IMR-90 (cell line): ENCODE results near the gene CDC42EP2. TPM values are rescaled to one million over a fixed set of nuclear protein-coding genes. Genes with fewer than 3 reads are reported as not detected.

Source experiments
- ATAC-seq: fragments of 200-7000 bp; cut with Tn5 transposase; 2 replicates; pipeline ENCODE4 v1.9.1; 2020; ENCODE audit warnings: low read depth, mild to moderate bottlenecking, moderate library complexity
- BruUV-seq: library from RNA; stranded (reverse); fragments of 400-500 nt; replicated peaks from 2 replicates; lab custom pipeline; 2021; lab: Mats Ljungman, UMichigan
- CTCF ChIA-PET: fragments of 300-600 bp; formaldehyde crosslinking; extraction: SDS; loops from one replicate; lab custom pipeline; 2021; ENCODE audit warnings: antibody characterized with exemption; lab: Yijun Ruan, JAX
- POLR2A ChIA-PET: fragments of 300-600 bp; sonication (Branson Sonifier 250); formaldehyde crosslinking; loops from one replicate; lab custom pipeline; 2022; ENCODE audit warnings: antibody characterized with exemption; ENCODE audit not compliant: unreplicated experiment; lab: Charles Lee
- DNase-seq: peaks from one replicate; pipeline ENCODE4 v3.0.0; 2013
- H2AFZ ChIP-seq: replicated peaks from 2 replicates; pipeline ENCODE3; 2013; ENCODE audit warnings: low read length, mild to moderate bottlenecking; ENCODE audit not compliant: poor library complexity
- H2AK5ac ChIP-seq: 2 replicates; pipeline ENCODE4 v1.6.1; 2013; ENCODE audit warnings: low read depth, low read length, inconsistent platforms
- H2AK9ac ChIP-seq: replicated peaks from 2 replicates; pipeline ENCODE3; 2013; ENCODE audit warnings: mild to moderate bottlenecking, low read depth, low read length, moderate library complexity; ENCODE audit not compliant: poor library complexity
- H2BK120ac ChIP-seq: 2 replicates; pipeline ENCODE4 v1.6.1; 2013; ENCODE audit warnings: low read depth, low read length, inconsistent platforms
- H2BK15ac ChIP-seq: 3 replicates; pipeline ENCODE4 v1.6.1; 2013; ENCODE audit warnings: low read depth, low read length, inconsistent platforms
- H2BK20ac ChIP-seq: 2 replicates; pipeline ENCODE4 v1.6.1; 2013; ENCODE audit warnings: low read depth, mild to moderate bottlenecking, inconsistent platforms, low read length, moderate library complexity
- H2BK5ac ChIP-seq: 2 replicates; pipeline ENCODE4 v1.6.1; 2013; ENCODE audit warnings: mild to moderate bottlenecking, low read depth, low read length, inconsistent platforms; ENCODE audit not compliant: poor library complexity, severe bottlenecking
- H3K14ac ChIP-seq: replicated peaks from 2 replicates; pipeline ENCODE4 v1.6.1; 2013; ENCODE audit warnings: low read depth, low read length, inconsistent platforms
- H3K18ac ChIP-seq: 2 replicates; pipeline ENCODE4 v1.6.1; 2013; ENCODE audit warnings: low read depth, low read length, control low read depth
- H3K23ac ChIP-seq: 2 replicates; pipeline ENCODE4 v1.6.1; 2013; ENCODE audit warnings: low read depth, low read length, inconsistent platforms
- H3K27ac ChIP-seq: 2 replicates; pipeline ENCODE4 v1.5.1; 2013; ENCODE audit warnings: mild to moderate bottlenecking, control low read depth, low read length; ENCODE audit not compliant: insufficient read depth
- H3K27me3 ChIP-seq: 2 replicates; pipeline ENCODE4 v1.6.1; 2013; ENCODE audit warnings: low read length; ENCODE audit not compliant: control insufficient read depth, insufficient read depth
- H3K36me3 ChIP-seq: 2 replicates; pipeline ENCODE4 v1.6.1; 2013; ENCODE audit warnings: low read length, mixed read lengths; ENCODE audit not compliant: control insufficient read depth, insufficient read depth
- H3K4ac ChIP-seq: 2 replicates; pipeline ENCODE4 v1.6.1; 2013; ENCODE audit warnings: low read depth, low read length, inconsistent platforms
- H3K4me1 ChIP-seq: 2 replicates; pipeline ENCODE4 v1.6.1; 2013; ENCODE audit warnings: low read length, mixed read lengths; ENCODE audit not compliant: control insufficient read depth, insufficient read depth
- H3K4me2 ChIP-seq: 2 replicates; pipeline ENCODE4 v1.6.1; 2013; ENCODE audit warnings: low read depth, mild to moderate bottlenecking, control low read depth, low read length, moderate library complexity
- H3K4me3 ChIP-seq: 2 replicates; pipeline ENCODE4 v1.5.1; 2013; ENCODE audit warnings: low read depth, mild to moderate bottlenecking, control low read depth, low read length, moderate library complexity; ENCODE audit not compliant: insufficient read depth
- H3K56ac ChIP-seq: 2 replicates; pipeline ENCODE4 v1.6.1; 2013; ENCODE audit warnings: low read length, inconsistent platforms; ENCODE audit not compliant: insufficient read depth; ENCODE audit errors: extremely low read depth
- H3K79me1 ChIP-seq, 2 experiments: 2 replicates each; pipeline ENCODE4 v1.6.1; 2013; ENCODE audit warnings: low read length in 2 of 2, inconsistent platforms in 1 of 2, low read depth in 1 of 2
- H3K9ac ChIP-seq: 2 replicates; pipeline ENCODE4 v1.6.1; 2013; ENCODE audit warnings: low read depth, low read length, control low read depth
- H3K9me1 ChIP-seq: 2 replicates; pipeline ENCODE4 v1.6.1; 2013; ENCODE audit warnings: low read length, inconsistent platforms; ENCODE audit not compliant: insufficient read depth
- H3K9me3 ChIP-seq: 2 replicates; pipeline ENCODE4 v1.6.1; 2013; ENCODE audit warnings: low read length; ENCODE audit not compliant: control insufficient read depth, insufficient read depth
- H4K20me1 ChIP-seq: 2 replicates; pipeline ENCODE4 v1.6.1; 2013; ENCODE audit warnings: low read length, inconsistent platforms; ENCODE audit not compliant: insufficient read depth
- H4K5ac ChIP-seq: 2 replicates; pipeline ENCODE4 v1.6.1; 2013; ENCODE audit warnings: mild to moderate bottlenecking, low read depth, low read length, control low read depth
- H4K8ac ChIP-seq, 2 experiments: 2 replicates each; pipeline ENCODE4 v1.6.1; 2013; ENCODE audit warnings: low read depth in 2 of 2, low read length in 2 of 2, control low read depth in 1 of 2, inconsistent platforms in 1 of 2
- H4K91ac ChIP-seq: 2 replicates; pipeline ENCODE4 v1.6.1; 2013; ENCODE audit warnings: low read depth, low read length, inconsistent platforms; ENCODE audit not compliant: insufficient read depth
- BHLHE40 ChIP-seq: fragments of 150-350 bp; IDR thresholded peaks from 2 replicates; pipeline ENCODE4 v1.6.1; 2016; ENCODE audit warnings: mild to moderate bottlenecking, low read depth, low read length
- CEBPB ChIP-seq: IDR thresholded peaks from 2 replicates; pipeline ENCODE4 v1.6.1; 2012; ENCODE audit warnings: low read depth, low read length, improper control_type of control experiment
- CHD1 ChIP-seq: IDR thresholded peaks from 2 replicates; pipeline ENCODE4 v1.6.1; 2012; ENCODE audit warnings: low read depth, low read length, improper control_type of control experiment
- FOS ChIP-seq: fragments of 150-350 bp; IDR thresholded peaks from 2 replicates; pipeline ENCODE4 v1.6.1; 2016; ENCODE audit warnings: low read depth, low read length
- NFE2L2 ChIP-seq: fragments of 150-350 bp; IDR thresholded peaks from 2 replicates; pipeline ENCODE4 v1.6.1; 2016; ENCODE audit warnings: low read depth, mild to moderate bottlenecking, low read length
- POLR2A ChIP-seq: IDR thresholded peaks from 2 replicates; pipeline ENCODE4 v1.6.1; 2012; ENCODE audit warnings: mild to moderate bottlenecking, low read depth, low read length
- SMC3 ChIP-seq: fragments of 150-350 bp; IDR thresholded peaks from 2 replicates; pipeline ENCODE4 v1.6.1; 2016; ENCODE audit warnings: low read depth, mild to moderate bottlenecking, antibody characterized with exemption, low read length, moderate library complexity
- WGBS, 2 experiments: methylation state at CpG; one replicate each; pipeline versions ENCODE4 v1.1.5 to v1.1.7; 2013; ENCODE audit warnings: missing lambda C conversion rate in 2 of 2; ENCODE audit not compliant: insufficient read length in 1 of 2; ENCODE audit errors: extremely low coverage in 2 of 2; 5-methylcytosine and 5-hydroxymethylcytosine counted together
- dilution Hi-C: fragments of 300-500 bp; cut with HindIII; formaldehyde crosslinking; loops from one replicate; pipeline ENCODE4 v1.14.3; 2018; ENCODE audit warnings: low sequenced_read_pairs; ENCODE audit not compliant: unreplicated experiment
- in situ Hi-C: fragments of 300-500 bp; cut with MboI; formaldehyde crosslinking; loops from 3 replicates; pipeline ENCODE4 v1.14.3; 2019; ENCODE audit warnings: low sequenced_read_pairs, inconsistent platforms, mixed read lengths
- intact Hi-C: fragments of 100-400 bp; cut with micrococcal nuclease; formaldehyde crosslinking; loops from 2 replicates; pipeline ENCODE4 v1.10.0; 2022
- polyA plus RNA-seq, 3 experiments: library from polyadenylated mRNA; depleted of rRNA; stranded (reverse); fragments of >200 nt; gene quantifications; 2 replicates each; pipeline ENCODE4 v1.2.3, GENCODE V29; 2012; ENCODE audit warnings: low replicate concordance in 1 of 3
- total RNA-seq: library from RNA; depleted of rRNA; stranded (reverse); fragments of >200 nt; gene quantifications from 2 replicates; pipeline ENCODE4 v1.2.3, GENCODE V29; 2012
- TF ChIP-seq, protein P1 (sequence below): fragments of 150-350 bp; IDR thresholded peaks from 2 replicates; pipeline ENCODE4 v1.6.1; 2016; ENCODE audit warnings: low read depth, mild to moderate bottlenecking, low read length, moderate library complexity, borderline replicate concordance

CDC42EP2 gene
- total and polyA plus RNA-seq, 2 of the 4 experiments (the other 2 are of a cell fraction) = 5.2 to 27.5 TPM

- H3K79me1 ChIP-seq = peaks cover 10 to 33% of the 10 kb centered on the region in 2 experiments
- BruUV-seq = no TSS peak
- no peak overlapping the region for H3K9ac ChIP-seq
- TF ChIP-seq BHLHE40 = no peak
- no peak for TF ChIP-seq NFE2L2
- no peak for TF ChIP-seq CHD1
- TF ChIP-seq POLR2A = no peak
- no peak for TF ChIP-seq FOS
- TF ChIP-seq CEBPB = no peak
- TF ChIP-seq, protein P1, sequence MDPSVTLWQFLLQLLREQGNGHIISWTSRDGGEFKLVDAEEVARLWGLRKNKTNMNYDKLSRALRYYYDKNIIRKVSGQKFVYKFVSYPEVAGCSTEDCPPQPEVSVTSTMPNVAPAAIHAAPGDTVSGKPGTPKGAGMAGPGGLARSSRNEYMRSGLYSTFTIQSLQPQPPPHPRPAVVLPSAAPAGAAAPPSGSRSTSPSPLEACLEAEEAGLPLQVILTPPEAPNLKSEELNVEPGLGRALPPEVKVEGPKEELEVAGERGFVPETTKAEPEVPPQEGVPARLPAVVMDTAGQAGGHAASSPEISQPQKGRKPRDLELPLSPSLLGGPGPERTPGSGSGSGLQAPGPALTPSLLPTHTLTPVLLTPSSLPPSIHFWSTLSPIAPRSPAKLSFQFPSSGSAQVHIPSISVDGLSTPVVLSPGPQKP = no peak
- no peak for TF ChIP-seq SMC3
- H3K14ac ChIP-seq = no peak overlapping the region
- H3K9me3 ChIP-seq = no peaks in the 10 kb centered on the region
- H2AK5ac ChIP-seq = peak overlapping the region; percentile 68
- dilution Hi-C loops (no loop called here), in situ Hi-C loops (no loop called here), intact Hi-C loops (no loop called here)
- peaks cover 21% of the 10 kb centered on the region for H3K4me1 ChIP-seq
- H3K4me3 ChIP-seq = no peak overlapping the region
- H3K56ac ChIP-seq = no peak overlapping the region
- H4K91ac ChIP-seq = no peak overlapping the region
- POLR2A ChIA-PET = no interaction called here
- no peak overlapping the region for H3K4me2 ChIP-seq
- no peak overlapping the region for H2BK20ac ChIP-seq
- H3K18ac ChIP-seq = no peak overlapping the region
- H3K27ac ChIP-seq = peak overlapping the region; percentile 3; the same call in 1 of the 2 replicates
- no peak overlapping the region for H2BK120ac ChIP-seq
- peak overlapping the region; percentile 16; the same call in 1 of the 2 replicates for H3K4ac ChIP-seq
- H3K9me1 ChIP-seq = peaks cover 13% of the 10 kb centered on the region
- 0 out of 2 replicates have a peak overlapping the region, but pooled peaks have one; percentile 31 for H3K23ac ChIP-seq
- H2BK15ac ChIP-seq = peak overlapping the region; percentile 0; the same call in 1 of the 3 replicates
- H3K27me3 ChIP-seq = no peaks in the 10 kb centered on the region
- peaks cover 1% of the 10 kb centered on the region; the same call in 1 of the 2 replicates for H3K36me3 ChIP-seq
- WGBS, 2 experiments = 75% methylated on average over 4 of the region's 6 CpGs; no CpG with 5 or more reads in 1 of the 2 experiments
- H4K20me1 ChIP-seq = no peaks in the 10 kb centered on the region
- H2AFZ ChIP-seq = no peak overlapping the region
- H2AK9ac ChIP-seq = no peak overlapping the region
- no peak overlapping the region for H2BK5ac ChIP-seq
- DNase-seq (no peak), ATAC-seq (no peak)
- CTCF ChIA-PET = interaction anchor here (0.6 to 5.4 kb wide), 4 partner anchors 13 to 145 kb away, joined by 3 to 44 read pairs (median 6); partner anchors contain the start of gene CDC42EP2
- H4K5ac ChIP-seq = no peak overlapping the region
- H4K8ac ChIP-seq = 0 out of 4 replicates have a peak overlapping the region, but pooled peaks of 1 of the 2 experiments have one; percentile 11
These were observed 25.7 kb upstream of the CDC42EP2 start for GRCh38 chr11:65288706-65289536.
